Measurements from ENCODE around the gene NDFIP1.

NDFIP1 gene

GRCh38 chr5:142095035-142095434, 13.5 kb upstream of the NDFIP1 start:
- Histone ChIP-seq H3K9ac (ENCODE audit: low read length) (no peak overlapping the region), H3K36me3 (ENCODE audit: control insufficient read depth, insufficient read depth, low read length, severe bottlenecking) (no peaks in the 10 kb centered on the region), H3K4me3 (ENCODE audit: low read length) (no peak overlapping the region), H3K27me3 (replicated peaks; ENCODE audit: control insufficient read depth, insufficient read depth, low read length) (no peaks in the 10 kb centered on the region), H3K4me1 (ENCODE audit: control insufficient read depth, insufficient read depth, low read length) (peaks cover 2% of the 10 kb centered on the region), H3K9me3 (ENCODE audit: control insufficient read depth, low read length) (no peaks in the 10 kb centered on the region)
- DNase-seq (ENCODE audit: low read depth) = no peak

- H3K4me3 ChIP-seq (ENCODE audit: low read length) = no peak overlapping the region
- H3K4me1 ChIP-seq (ENCODE audit: control insufficient read depth, insufficient read depth, low read length) = peaks cover 3% of the 10 kb centered on the region
- DNase-seq (ENCODE audit: low read depth) = no peak
- H3K9ac ChIP-seq (ENCODE audit: low read length) = no peak overlapping the region
- H3K9me3 ChIP-seq (ENCODE audit: control insufficient read depth, low read length) = no peaks in the 10 kb centered on the region
- H3K36me3 ChIP-seq (ENCODE audit: control insufficient read depth, insufficient read depth, low read length, severe bottlenecking) = no peaks in the 10 kb centered on the region
- H3K27me3 ChIP-seq (replicated peaks; ENCODE audit: control insufficient read depth, insufficient read depth, low read length) = no peaks in the 10 kb centered on the region
Measured at GRCh38 chr5:142095651-142096330, 12.8 kb upstream of the NDFIP1 start.

- Histone ChIP-seq H3K36me3 (ENCODE audit: control insufficient read depth, insufficient read depth, low read length, severe bottlenecking) (no peaks in the 10 kb centered on the region), H3K4me1 (ENCODE audit: control insufficient read depth, insufficient read depth, low read length) (peaks cover 3% of the 10 kb centered on the region), H3K27me3 (replicated peaks; ENCODE audit: control insufficient read depth, insufficient read depth, low read length) (no peaks in the 10 kb centered on the region), H3K9me3 (ENCODE audit: control insufficient read depth, low read length) (no peaks in the 10 kb centered on the region), H3K4me3 (ENCODE audit: low read length) (no peak overlapping the region), H3K9ac (ENCODE audit: low read length) (no peak overlapping the region)
- no peak for DNase-seq (ENCODE audit: low read depth)
Measured at GRCh38 chr5:142096382-142096781, 12.2 kb upstream of the NDFIP1 start.

- Histone ChIP-seq H3K9ac (ENCODE audit: low read length) (no peak overlapping the region), H3K4me1 (ENCODE audit: control insufficient read depth, insufficient read depth, low read length) (peaks cover 3% of the 10 kb centered on the region), H3K4me3 (ENCODE audit: low read length) (no peak overlapping the region), H3K27me3 (replicated peaks; ENCODE audit: control insufficient read depth, insufficient read depth, low read length) (no peaks in the 10 kb centered on the region), H3K36me3 (ENCODE audit: control insufficient read depth, insufficient read depth, low read length, severe bottlenecking) (no peaks in the 10 kb centered on the region), H3K9me3 (ENCODE audit: control insufficient read depth, low read length) (no peaks in the 10 kb centered on the region)
- DNase-seq (ENCODE audit: low read depth) = no peak
Measured at GRCh38 chr5:142097681-142098080, 10.9 kb upstream of the NDFIP1 start.

- no peaks in the 10 kb centered on the region for H3K9me3 ChIP-seq (ENCODE audit: control insufficient read depth, low read length)
- DNase-seq (ENCODE audit: low read depth) = no peak
- H3K9ac ChIP-seq (ENCODE audit: low read length) = no peak overlapping the region
Measured at GRCh38 chr5:142098275-142098674, 10.3 kb upstream of the NDFIP1 start.

GRCh38 chr5:142098931-142099330, 9.6 kb upstream of the NDFIP1 start:
- no peak for DNase-seq (ENCODE audit: low read depth)
- Histone ChIP-seq H3K9me3 (ENCODE audit: control insufficient read depth, low read length) (no peaks in the 10 kb centered on the region), H3K9ac (ENCODE audit: low read length) (no peak overlapping the region)

More at GRCh38 chr5:142098275-142098674, 10.3 kb upstream of the NDFIP1 start:
- H3K36me3 ChIP-seq (ENCODE audit: control insufficient read depth, insufficient read depth, low read length, severe bottlenecking) = no peaks in the 10 kb centered on the region
- H3K27me3 ChIP-seq (replicated peaks; ENCODE audit: control insufficient read depth, insufficient read depth, low read length) = no peaks in the 10 kb centered on the region
- H3K4me1 ChIP-seq (ENCODE audit: control insufficient read depth, insufficient read depth, low read length) = peaks cover 3% of the 10 kb centered on the region
- no peak overlapping the region for H3K4me3 ChIP-seq (ENCODE audit: low read length)

GRCh38 chr5:142100307-142100706, 8.3 kb upstream of the NDFIP1 start:
- DNase-seq (ENCODE audit: low read depth) = no peak
- H3K9ac ChIP-seq (ENCODE audit: low read length) = no peak overlapping the region
- H3K36me3 ChIP-seq (ENCODE audit: control insufficient read depth, insufficient read depth, low read length, severe bottlenecking) = no peaks in the 10 kb centered on the region
- H3K27me3 ChIP-seq (replicated peaks; ENCODE audit: control insufficient read depth, insufficient read depth, low read length) = no peaks in the 10 kb centered on the region
- peaks cover 6% of the 10 kb centered on the region for H3K4me1 ChIP-seq (ENCODE audit: control insufficient read depth, insufficient read depth, low read length)
- H3K4me3 ChIP-seq (ENCODE audit: low read length) = no peak overlapping the region
- H3K9me3 ChIP-seq (ENCODE audit: control insufficient read depth, low read length) = no peaks in the 10 kb centered on the region

More at GRCh38 chr5:142098931-142099330, 9.6 kb upstream of the NDFIP1 start:
- peaks cover 3% of the 10 kb centered on the region for H3K4me1 ChIP-seq (ENCODE audit: control insufficient read depth, insufficient read depth, low read length)
- H3K4me3 ChIP-seq (ENCODE audit: low read length) = no peak overlapping the region
- H3K36me3 ChIP-seq (ENCODE audit: control insufficient read depth, insufficient read depth, low read length, severe bottlenecking) = no peaks in the 10 kb centered on the region
- no peaks in the 10 kb centered on the region for H3K27me3 ChIP-seq (replicated peaks; ENCODE audit: control insufficient read depth, insufficient read depth, low read length)

GRCh38 chr5:142102980-142103740, 5.4 kb upstream of the NDFIP1 start:
- DNase-seq (ENCODE audit: low read depth) = no peak
- no peaks in the 10 kb centered on the region for H3K27me3 ChIP-seq (replicated peaks; ENCODE audit: control insufficient read depth, insufficient read depth, low read length)
- H3K4me3 ChIP-seq (ENCODE audit: low read length) = no peak overlapping the region
- H3K9ac ChIP-seq (ENCODE audit: low read length) = no peak overlapping the region
- H3K9me3 ChIP-seq (ENCODE audit: control insufficient read depth, low read length) = no peaks in the 10 kb centered on the region
- peaks cover 31% of the 10 kb centered on the region for H3K4me1 ChIP-seq (ENCODE audit: control insufficient read depth, insufficient read depth, low read length)
- H3K36me3 ChIP-seq (ENCODE audit: control insufficient read depth, insufficient read depth, low read length, severe bottlenecking) = no peaks in the 10 kb centered on the region

GRCh38 chr5:142104491-142104890, 4.1 kb upstream of the NDFIP1 start:
- Histone ChIP-seq H3K9ac (ENCODE audit: low read length) (no peak overlapping the region), H3K4me3 (ENCODE audit: low read length) (no peak overlapping the region), H3K9me3 (ENCODE audit: control insufficient read depth, low read length) (no peaks in the 10 kb centered on the region), H3K27me3 (replicated peaks; ENCODE audit: control insufficient read depth, insufficient read depth, low read length) (no peaks in the 10 kb centered on the region), H3K36me3 (ENCODE audit: control insufficient read depth, insufficient read depth, low read length, severe bottlenecking) (no peaks in the 10 kb centered on the region), H3K4me1 (ENCODE audit: control insufficient read depth, insufficient read depth, low read length) (peaks cover 34% of the 10 kb centered on the region)
- DNase-seq (ENCODE audit: low read depth) = no peak

- H3K27me3 ChIP-seq (replicated peaks; ENCODE audit: control insufficient read depth, insufficient read depth, low read length) = no peaks in the 10 kb centered on the region
- no peaks in the 10 kb centered on the region for H3K36me3 ChIP-seq (ENCODE audit: control insufficient read depth, insufficient read depth, low read length, severe bottlenecking)
- DNase-seq (ENCODE audit: low read depth) = peak; percentile 66
- peak overlapping the region; percentile 21 for H3K4me3 ChIP-seq (ENCODE audit: low read length)
- no peaks in the 10 kb centered on the region for H3K9me3 ChIP-seq (ENCODE audit: control insufficient read depth, low read length)
- peak overlapping the region; percentile 76 for H3K9ac ChIP-seq (ENCODE audit: low read length)
- H3K4me1 ChIP-seq (ENCODE audit: control insufficient read depth, insufficient read depth, low read length) = peaks cover 38% of the 10 kb centered on the region
Measured at GRCh38 chr5:142106061-142106460, 2.5 kb upstream of the NDFIP1 start.

GRCh38 chr5:142107036-142107735, 1.4 kb upstream of the NDFIP1 start:
- H3K27me3 ChIP-seq (replicated peaks; ENCODE audit: control insufficient read depth, insufficient read depth, low read length) = no peaks in the 10 kb centered on the region
- peak overlapping the region; percentile 21 for H3K4me3 ChIP-seq (ENCODE audit: low read length)
- DNase-seq (ENCODE audit: low read depth) = no peak
- peak overlapping the region; percentile 71 for H3K9ac ChIP-seq (ENCODE audit: low read length)
- peaks cover 44% of the 10 kb centered on the region for H3K4me1 ChIP-seq (ENCODE audit: control insufficient read depth, insufficient read depth, low read length)
- H3K36me3 ChIP-seq (ENCODE audit: control insufficient read depth, insufficient read depth, low read length, severe bottlenecking) = no peaks in the 10 kb centered on the region
- H3K9me3 ChIP-seq (ENCODE audit: control insufficient read depth, low read length) = no peaks in the 10 kb centered on the region

Measured in adipocyte (in vitro differentiated cells).